HEK293 (cell line): Measurements from ENCODE around the gene MYLK2.

Experiments used
- CTCF ChIA-PET: fragments of 350-600 bp; formaldehyde crosslinking; extraction: SDS; loops from one replicate; lab custom pipeline; 2021; ENCODE audit warnings: antibody characterized with exemption; lab: Yijun Ruan, JAX
- POLR2A ChIA-PET: fragments of 300-600 bp; formaldehyde crosslinking; extraction: SDS; loops from one replicate; lab custom pipeline; 2020; ENCODE audit warnings: antibody characterized with exemption, inconsistent platforms; lab: Yijun Ruan, JAX
- H3K27ac ChIP-seq: fragments of 200-500 bp; sonication (Bioruptor generic); 2 replicates; pipeline ENCODE4 v1.5.1; 2014; ENCODE audit warnings: low read depth, low read length, control low read depth, inconsistent platforms; ENCODE audit errors: extremely low read depth
- H3K36me3 ChIP-seq, 2 experiments: fragments of 200-500 bp in 1 of 2; sonication (Bioruptor generic) in 1 of 2; 1 replicate in 1 of 2; 2 replicates in 1 of 2; pipeline ENCODE4 v1.5.1; 2014 to 2017; ENCODE audit warnings: inconsistent platforms in 2 of 2, low read length in 2 of 2; ENCODE audit not compliant: control insufficient read depth in 2 of 2, insufficient read depth in 1 of 2
- H3K4me1 ChIP-seq: fragments of 200-500 bp; sonication (Bioruptor generic); 2 replicates; pipeline ENCODE4 v1.5.1; 2014; ENCODE audit warnings: mild to moderate bottlenecking, low read length, inconsistent platforms; ENCODE audit not compliant: control insufficient read depth, insufficient read depth
- H3K4me3 ChIP-seq: 2 replicates; pipeline ENCODE4 v1.5.1; 2011; ENCODE audit warnings: low read depth, mild to moderate bottlenecking, control low read depth, low read length, moderate library complexity
- H3K9me3 ChIP-seq: fragments of 200-500 bp; sonication (Bioruptor generic); 2 replicates; pipeline ENCODE4 v1.5.1; 2014; ENCODE audit warnings: low read depth, low read length, inconsistent platforms; ENCODE audit not compliant: control insufficient read depth, insufficient read depth
- GLI2 ChIP-seq: fragments of 450-650 bp; formaldehyde crosslinking; IDR thresholded peaks from 2 replicates; pipeline ENCODE4; 2017; ENCODE audit warnings: missing biosample characterization, missing genetic modification characterization, low read depth, borderline replicate concordance
- GLIS2 ChIP-seq: fragments of 450-650 bp; formaldehyde crosslinking; IDR thresholded peaks from 2 replicates; pipeline ENCODE4 v1.5.1; 2016; ENCODE audit warnings: missing biosample characterization, missing genetic modification characterization
- KLF9 ChIP-seq: fragments of 450-650 bp; formaldehyde crosslinking; IDR thresholded peaks from 2 replicates; pipeline ENCODE4 v1.5.1; 2016; ENCODE audit warnings: missing biosample characterization, missing genetic modification characterization, low read depth
- OVOL3 ChIP-seq: fragments of 450-650 bp; formaldehyde crosslinking; IDR thresholded peaks from 2 replicates; pipeline ENCODE4 v1.5.1; 2016; ENCODE audit warnings: missing biosample characterization, missing genetic modification characterization
- SALL2 ChIP-seq: fragments of 450-650 bp; formaldehyde crosslinking; IDR thresholded peaks from 2 replicates; pipeline ENCODE4 v1.5.0; 2017; ENCODE audit warnings: missing biosample characterization, mild to moderate bottlenecking, missing genetic modification characterization, borderline replicate concordance
- ZFHX2 ChIP-seq: fragments of 450-650 bp; formaldehyde crosslinking; conservative IDR thresholded peaks from 2 replicates; pipeline ENCODE4 v1.5.1; 2016; ENCODE audit warnings: missing biosample characterization, missing genetic modification characterization
- ZNF133 ChIP-seq: fragments of 450-650 bp; formaldehyde crosslinking; IDR thresholded peaks from 2 replicates; pipeline ENCODE4 v1.5.1; 2016; ENCODE audit warnings: missing biosample characterization, missing genetic modification characterization
- ZNF175 ChIP-seq: fragments of 450-650 bp; formaldehyde crosslinking; IDR thresholded peaks from 2 replicates; pipeline ENCODE4 v1.5.1; 2016; ENCODE audit warnings: missing biosample characterization, missing genetic modification characterization
- ZNF214 ChIP-seq: fragments of 450-650 bp; formaldehyde crosslinking; IDR thresholded peaks from 2 replicates; pipeline ENCODE4 v1.5.1; 2017; ENCODE audit warnings: missing biosample characterization, mild to moderate bottlenecking, missing genetic modification characterization, borderline replicate concordance
- ZNF274 ChIP-seq, 2 experiments: fragments of 200-500 bp in 1 of 2; fragments of 450-650 bp in 1 of 2; sonication (Bioruptor generic) in 1 of 2; formaldehyde crosslinking in 1 of 2; IDR thresholded peaks; 2 replicates each; pipeline versions ENCODE4 v1.5.1 to v1.6.1; 2014 to 2016; ENCODE audit warnings: borderline replicate concordance in 1 of 2, inconsistent platforms in 1 of 2, low read length in 1 of 2, missing biosample characterization in 1 of 2, missing genetic modification characterization in 1 of 2
- ZNF292 ChIP-seq: fragments of 450-650 bp; formaldehyde crosslinking; IDR thresholded peaks from 2 replicates; pipeline ENCODE4 v1.5.1; 2016; ENCODE audit warnings: low read depth, missing biosample characterization, missing genetic modification characterization, borderline replicate concordance
- ZNF324 ChIP-seq: fragments of 450-650 bp; formaldehyde crosslinking; IDR thresholded peaks from 2 replicates; pipeline ENCODE4 v1.5.1; 2016; ENCODE audit warnings: missing biosample characterization, missing genetic modification characterization
- ZNF391 ChIP-seq: fragments of 450-650 bp; formaldehyde crosslinking; IDR thresholded peaks from 2 replicates; pipeline ENCODE4 v1.5.1; 2016; ENCODE audit warnings: low read depth, missing biosample characterization, missing genetic modification characterization, borderline replicate concordance
- ZNF398 ChIP-seq: fragments of 450-650 bp; formaldehyde crosslinking; IDR thresholded peaks from 2 replicates; pipeline ENCODE4 v1.5.1; 2017; ENCODE audit warnings: missing biosample characterization, missing genetic modification characterization
- ZNF555 ChIP-seq: fragments of 450-650 bp; formaldehyde crosslinking; conservative IDR thresholded peaks from 2 replicates; pipeline ENCODE4 v1.5.1; 2017; ENCODE audit warnings: missing biosample characterization, mild to moderate bottlenecking, missing genetic modification characterization, inconsistent platforms
- ZNF624 ChIP-seq: fragments of 450-650 bp; formaldehyde crosslinking; IDR thresholded peaks from 2 replicates; pipeline ENCODE4 v1.5.1; 2017; ENCODE audit warnings: missing biosample characterization, missing genetic modification characterization
- ZNF654 ChIP-seq: fragments of 450-650 bp; formaldehyde crosslinking; IDR thresholded peaks from 2 replicates; pipeline ENCODE4 v1.5.1; 2016; ENCODE audit warnings: low read depth, missing biosample characterization, missing genetic modification characterization
- ZNF658 ChIP-seq: fragments of 450-650 bp; formaldehyde crosslinking; IDR thresholded peaks from 2 replicates; pipeline ENCODE4; 2016; ENCODE audit warnings: missing biosample characterization, missing genetic modification characterization
- ZNF660 ChIP-seq: fragments of 450-650 bp; IDR thresholded peaks from 2 replicates; pipeline ENCODE4 v1.5.1; 2018; ENCODE audit warnings: missing biosample characterization, mild to moderate bottlenecking, missing genetic modification characterization
- ZNF664 ChIP-seq: fragments of 450-650 bp; formaldehyde crosslinking; IDR thresholded peaks from 2 replicates; pipeline ENCODE4 v1.5.1; 2016; ENCODE audit warnings: missing biosample characterization, missing genetic modification characterization
- ZSCAN16 ChIP-seq: fragments of 450-650 bp; formaldehyde crosslinking; IDR thresholded peaks from 2 replicates; pipeline ENCODE4 v1.5.1; 2016; ENCODE audit warnings: missing biosample characterization, missing genetic modification characterization
- TF ChIP-seq, protein P1 (sequence below): fragments of 450-650 bp; formaldehyde crosslinking; IDR thresholded peaks from 2 replicates; pipeline ENCODE4 v1.5.1; 2016; ENCODE audit warnings: missing biosample characterization, missing genetic modification characterization
- TF ChIP-seq, protein P2 (sequence below): fragments of 450-650 bp; formaldehyde crosslinking; IDR thresholded peaks from 2 replicates; pipeline ENCODE4 v1.5.1; 2016; ENCODE audit warnings: missing biosample characterization, missing genetic modification characterization, borderline replicate concordance

The MYLK2 gene

DNA sequence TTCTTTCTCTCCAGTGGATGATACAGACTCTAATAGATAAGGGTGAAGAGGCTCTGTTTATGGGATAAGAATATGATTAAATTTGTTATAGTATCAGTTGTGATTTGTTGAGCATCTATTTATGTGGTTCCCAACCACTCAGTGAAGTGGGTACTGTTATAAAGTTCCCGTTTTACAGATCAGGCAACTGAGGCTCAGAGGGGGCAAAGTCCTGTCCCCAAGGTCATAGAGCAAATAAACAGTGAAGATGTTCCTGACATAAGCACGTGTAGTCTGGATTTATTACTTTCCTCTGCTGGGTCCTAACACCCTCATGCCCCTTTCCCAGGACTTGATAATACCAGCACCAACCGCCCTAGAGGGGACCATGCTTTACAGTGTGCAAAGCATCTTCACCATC is 47.1 kb downstream of the MYLK2 start:
- CTCF ChIA-PET, result interaction anchor here (0.7 kb wide), 1 partner anchor 19 kb away, joined by 3 read pairs; no protein-coding TSS in a partner anchor
- Histone ChIP-seq H3K4me1 (0 out of 2 replicates have a peak, but pooled peaks cover 2% of the 10 kb centered on the region), H3K4me3 (no peak overlapping the region), H3K27ac (no peak overlapping the region), H3K36me3 (no peaks in the 10 kb centered on the region), H3K9me3 (no peaks in the 10 kb centered on the region)
- TF ChIP-seq ZNF274 (IDR thresholded peaks at IDR 0.05; ENCODE audit: low read length) (no peak), ZNF274 (tag by site-specific recombination; IDR thresholded peaks at IDR 0.05; ENCODE audit: borderline replicate concordance) (no peak), ZNF664 (tag by site-specific recombination) (peak; percentile 36; the same call in 1 of the 2 replicates)
- POLR2A ChIA-PET, result no interaction called here

DNA sequence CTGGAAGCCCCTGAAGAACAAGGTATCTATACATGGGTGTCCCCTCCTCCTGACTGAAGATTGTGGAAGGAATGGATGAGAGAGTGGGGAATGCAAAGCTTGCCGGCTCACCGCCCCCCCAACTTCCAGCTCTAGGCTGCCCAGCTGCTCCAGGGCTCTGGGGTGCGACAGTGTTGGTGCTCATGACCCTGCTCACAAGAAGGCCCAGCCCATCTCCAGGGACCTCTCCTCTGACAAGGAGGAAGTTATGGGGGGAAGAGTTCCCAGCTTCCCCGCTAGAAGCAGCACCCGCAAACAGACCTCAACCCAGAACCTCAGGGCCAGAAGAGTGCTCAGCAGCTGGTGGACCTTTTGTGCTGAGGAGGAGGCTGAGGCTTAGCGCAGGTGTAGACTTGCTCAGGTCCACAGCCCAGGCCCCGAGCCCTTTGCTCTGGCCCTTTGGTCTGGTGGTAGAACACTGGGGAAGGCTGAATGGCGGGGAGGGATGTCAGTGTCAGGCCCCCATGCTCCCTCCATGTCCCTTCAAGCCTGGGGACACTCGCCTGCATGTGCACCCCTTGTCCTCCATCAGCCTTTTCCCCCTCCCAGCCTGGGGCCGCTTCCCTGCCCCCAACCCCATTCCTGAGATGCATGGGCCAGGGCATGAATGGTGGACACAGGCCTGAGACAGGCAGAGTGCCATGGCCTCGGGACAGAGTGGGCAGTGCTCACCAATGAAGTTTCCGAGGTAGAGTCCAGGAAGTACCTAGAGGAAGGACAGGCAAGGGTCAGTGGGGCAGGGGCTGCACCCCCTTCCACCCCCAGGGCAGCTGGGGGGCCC is 49.9 kb downstream of the MYLK2 start:
- ChIA-PET POLR2A (interaction anchor here (0.7 kb wide), 2 partner anchors 151 to 1181 kb away, joined by 3 read pairs; no protein-coding TSS in a partner anchor), CTCF (interaction anchor here (1.1 to 2.0 kb wide), 3 partner anchors 13 to 83 kb away, joined by 3 to 5 read pairs (median 4); partner anchors contain the start of gene PDRG1)
- no peaks in the 10 kb centered on the region for H3K4me1 ChIP-seq
- H3K27ac ChIP-seq, result no peak overlapping the region
- no peaks in the 10 kb centered on the region for H3K36me3 ChIP-seq
- H3K4me3 ChIP-seq, result no peak overlapping the region
- no peaks in the 10 kb centered on the region for H3K9me3 ChIP-seq
- no peak for TF ChIP-seq ZNF324 (tag by site-specific recombination)
- no peak for TF ChIP-seq KLF9 (tag by site-specific recombination)
- no peak for TF ChIP-seq SALL2 (tag by site-specific recombination)
- TF ChIP-seq ZFHX2 (tag by site-specific recombination), result no peak
- no peak for TF ChIP-seq ZSCAN16 (tag by site-specific recombination)
- no peak for TF ChIP-seq OVOL3 (tag by site-specific recombination)
- no peak for TF ChIP-seq ZNF660 (tag by site-specific recombination)
- no peak for TF ChIP-seq GLIS2
- TF ChIP-seq ZNF292, result no peak
- TF ChIP-seq ZNF658 (tag by site-specific recombination), result no peak
- TF ChIP-seq, protein P1, sequence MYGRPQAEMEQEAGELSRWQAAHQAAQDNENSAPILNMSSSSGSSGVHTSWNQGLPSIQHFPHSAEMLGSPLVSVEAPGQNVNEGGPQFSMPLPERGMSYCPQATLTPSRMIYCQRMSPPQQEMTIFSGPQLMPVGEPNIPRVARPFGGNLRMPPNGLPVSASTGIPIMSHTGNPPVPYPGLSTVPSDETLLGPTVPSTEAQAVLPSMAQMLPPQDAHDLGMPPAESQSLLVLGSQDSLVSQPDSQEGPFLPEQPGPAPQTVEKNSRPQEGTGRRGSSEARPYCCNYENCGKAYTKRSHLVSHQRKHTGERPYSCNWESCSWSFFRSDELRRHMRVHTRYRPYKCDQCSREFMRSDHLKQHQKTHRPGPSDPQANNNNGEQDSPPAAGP (tag by site-specific recombination), result no peak
- TF ChIP-seq ZNF555 (tag by site-specific recombination), result no peak
- TF ChIP-seq ZNF654 (tag by site-specific recombination), result no peak
- no peak for TF ChIP-seq ZNF175 (tag by site-specific recombination)
- TF ChIP-seq ZNF391, result no peak
- no peak for TF ChIP-seq GLI2 (tag by site-specific recombination)

GRCh38 chr20:31869673-31869941 is 50.5 kb downstream of the MYLK2 start:
- peak overlapping the region; percentile 48 for H3K4me3 ChIP-seq
- H3K4me1 ChIP-seq, result no peaks in the 10 kb centered on the region
- H3K27ac ChIP-seq, result no peak overlapping the region
- H3K9me3 ChIP-seq, result no peaks in the 10 kb centered on the region
- ChIA-PET POLR2A (no interaction called here), CTCF (no interaction called here)
- no peaks in the 10 kb centered on the region for H3K36me3 ChIP-seq
- TF ChIP-seq ZNF398, result peak; percentile 56
- TF ChIP-seq ZNF133 (tag by site-specific recombination), result no peak
- TF ChIP-seq ZNF214 (tag by site-specific recombination), result no peak
- no peak for TF ChIP-seq ZNF624 (tag by site-specific recombination)
- peak; percentile 81 for TF ChIP-seq GLIS2
- TF ChIP-seq, protein P2, sequence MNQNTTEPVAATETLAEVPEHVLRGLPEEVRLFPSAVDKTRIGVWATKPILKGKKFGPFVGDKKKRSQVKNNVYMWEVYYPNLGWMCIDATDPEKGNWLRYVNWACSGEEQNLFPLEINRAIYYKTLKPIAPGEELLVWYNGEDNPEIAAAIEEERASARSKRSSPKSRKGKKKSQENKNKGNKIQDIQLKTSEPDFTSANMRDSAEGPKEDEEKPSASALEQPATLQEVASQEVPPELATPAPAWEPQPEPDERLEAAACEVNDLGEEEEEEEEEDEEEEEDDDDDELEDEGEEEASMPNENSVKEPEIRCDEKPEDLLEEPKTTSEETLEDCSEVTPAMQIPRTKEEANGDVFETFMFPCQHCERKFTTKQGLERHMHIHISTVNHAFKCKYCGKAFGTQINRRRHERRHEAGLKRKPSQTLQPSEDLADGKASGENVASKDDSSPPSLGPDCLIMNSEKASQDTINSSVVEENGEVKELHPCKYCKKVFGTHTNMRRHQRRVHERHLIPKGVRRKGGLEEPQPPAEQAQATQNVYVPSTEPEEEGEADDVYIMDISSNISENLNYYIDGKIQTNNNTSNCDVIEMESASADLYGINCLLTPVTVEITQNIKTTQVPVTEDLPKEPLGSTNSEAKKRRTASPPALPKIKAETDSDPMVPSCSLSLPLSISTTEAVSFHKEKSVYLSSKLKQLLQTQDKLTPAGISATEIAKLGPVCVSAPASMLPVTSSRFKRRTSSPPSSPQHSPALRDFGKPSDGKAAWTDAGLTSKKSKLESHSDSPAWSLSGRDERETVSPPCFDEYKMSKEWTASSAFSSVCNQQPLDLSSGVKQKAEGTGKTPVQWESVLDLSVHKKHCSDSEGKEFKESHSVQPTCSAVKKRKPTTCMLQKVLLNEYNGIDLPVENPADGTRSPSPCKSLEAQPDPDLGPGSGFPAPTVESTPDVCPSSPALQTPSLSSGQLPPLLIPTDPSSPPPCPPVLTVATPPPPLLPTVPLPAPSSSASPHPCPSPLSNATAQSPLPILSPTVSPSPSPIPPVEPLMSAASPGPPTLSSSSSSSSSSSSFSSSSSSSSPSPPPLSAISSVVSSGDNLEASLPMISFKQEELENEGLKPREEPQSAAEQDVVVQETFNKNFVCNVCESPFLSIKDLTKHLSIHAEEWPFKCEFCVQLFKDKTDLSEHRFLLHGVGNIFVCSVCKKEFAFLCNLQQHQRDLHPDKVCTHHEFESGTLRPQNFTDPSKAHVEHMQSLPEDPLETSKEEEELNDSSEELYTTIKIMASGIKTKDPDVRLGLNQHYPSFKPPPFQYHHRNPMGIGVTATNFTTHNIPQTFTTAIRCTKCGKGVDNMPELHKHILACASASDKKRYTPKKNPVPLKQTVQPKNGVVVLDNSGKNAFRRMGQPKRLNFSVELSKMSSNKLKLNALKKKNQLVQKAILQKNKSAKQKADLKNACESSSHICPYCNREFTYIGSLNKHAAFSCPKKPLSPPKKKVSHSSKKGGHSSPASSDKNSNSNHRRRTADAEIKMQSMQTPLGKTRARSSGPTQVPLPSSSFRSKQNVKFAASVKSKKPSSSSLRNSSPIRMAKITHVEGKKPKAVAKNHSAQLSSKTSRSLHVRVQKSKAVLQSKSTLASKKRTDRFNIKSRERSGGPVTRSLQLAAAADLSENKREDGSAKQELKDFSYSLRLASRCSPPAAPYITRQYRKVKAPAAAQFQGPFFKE (tag by site-specific recombination), result no peak
